Rectal smooth muscle tissue (tissue), 1 donor: ENCODE results near the gene OR52I1.

Experiments used
- H3K27ac ChIP-seq: one replicate; pipeline ENCODE4 v1.7.0; 2013; ENCODE audit warnings: low read depth, low read length, inconsistent platforms
- H3K27me3 ChIP-seq: one replicate; pipeline ENCODE4 v1.7.0; 2013; ENCODE audit warnings: low read length; ENCODE audit not compliant: control insufficient read depth, insufficient read depth
- H3K36me3 ChIP-seq: one replicate; pipeline ENCODE4 v1.7.0; 2013; ENCODE audit warnings: low read length; ENCODE audit not compliant: control insufficient read depth, insufficient read depth
- H3K4me1 ChIP-seq: one replicate; pipeline ENCODE4 v1.7.0; 2013; ENCODE audit warnings: low read length; ENCODE audit not compliant: control insufficient read depth, insufficient read depth
- H3K4me3 ChIP-seq: one replicate; pipeline ENCODE4 v1.7.0; 2013; ENCODE audit warnings: low read length
- H3K9ac ChIP-seq: one replicate; pipeline ENCODE4 v1.7.0; 2013; ENCODE audit warnings: low read length

Gene OR52I1

DNA sequence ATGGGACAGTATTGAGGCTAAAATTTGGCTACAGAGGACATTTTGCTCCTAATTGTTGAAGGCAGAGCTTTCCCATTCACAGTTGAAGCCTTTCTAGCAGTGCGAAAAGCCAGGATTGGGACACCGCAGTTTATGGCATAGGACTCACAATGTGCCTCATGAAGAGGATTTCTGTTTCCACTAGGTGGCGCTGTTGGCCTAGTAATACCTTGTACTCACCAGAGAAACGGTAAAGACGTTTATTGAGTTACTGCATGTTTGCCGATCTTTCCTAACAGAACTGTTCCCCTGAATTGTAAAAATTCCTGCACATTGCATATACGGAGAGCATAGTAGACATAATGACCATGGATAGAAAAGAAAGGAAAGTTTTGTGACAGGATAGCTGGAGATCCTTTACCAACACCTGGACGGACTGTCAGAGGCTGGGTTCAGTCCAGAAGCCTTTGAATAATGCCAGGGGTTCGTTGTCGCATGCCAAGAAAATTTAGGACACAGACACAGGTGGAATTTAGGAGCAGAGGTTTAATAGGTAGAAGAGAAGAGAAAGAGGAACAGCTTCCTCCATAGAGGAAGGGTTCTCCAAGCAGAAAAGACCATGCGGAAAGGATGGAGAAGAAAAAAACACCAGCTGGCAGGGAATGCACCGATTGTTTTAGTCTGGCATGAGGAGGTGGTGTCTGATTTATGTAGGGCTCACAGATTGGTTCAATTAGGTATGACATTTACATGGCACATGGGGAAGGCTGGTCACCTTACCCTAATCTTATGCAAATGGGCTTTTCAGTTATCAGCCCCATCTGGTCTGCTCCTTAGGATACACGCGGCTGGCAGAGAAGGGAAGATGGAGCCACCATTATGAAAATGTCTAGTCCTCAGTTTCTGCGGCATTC lies 32.6 kb downstream of the OR52I1 start:
- Histone ChIP-seq H3K4me1 (no peaks in the 10 kb centered on the region), H3K27ac (no peak overlapping the region), H3K36me3 (no peaks in the 10 kb centered on the region), H3K4me3 (no peak overlapping the region), H3K27me3 (no peaks in the 10 kb centered on the region), H3K9ac (no peak overlapping the region)

DNA sequence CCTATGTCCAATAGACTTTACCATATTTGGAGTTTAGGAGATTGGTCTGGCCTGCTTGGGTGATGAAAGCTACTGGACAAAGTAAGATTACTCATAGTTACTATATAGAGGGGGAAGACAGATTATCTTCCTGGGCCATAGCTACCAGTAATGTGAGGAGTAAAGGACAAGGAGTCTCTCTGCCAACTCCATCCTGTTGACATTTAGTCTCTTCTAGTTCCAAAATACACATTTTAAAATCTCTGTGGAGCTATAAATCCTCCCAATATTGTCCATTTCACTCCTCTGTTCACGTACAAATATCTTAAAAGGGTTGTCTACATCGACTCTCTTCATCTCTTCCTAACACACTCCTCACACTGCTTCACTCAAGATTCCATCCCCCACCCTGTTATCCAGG lies 42.3 kb downstream of the OR52I1 start:
- Histone ChIP-seq H3K9ac (no peak overlapping the region), H3K27ac (no peak overlapping the region), H3K27me3 (no peaks in the 10 kb centered on the region), H3K4me3 (no peak overlapping the region), H3K36me3 (no peaks in the 10 kb centered on the region), H3K4me1 (no peaks in the 10 kb centered on the region)

DNA sequence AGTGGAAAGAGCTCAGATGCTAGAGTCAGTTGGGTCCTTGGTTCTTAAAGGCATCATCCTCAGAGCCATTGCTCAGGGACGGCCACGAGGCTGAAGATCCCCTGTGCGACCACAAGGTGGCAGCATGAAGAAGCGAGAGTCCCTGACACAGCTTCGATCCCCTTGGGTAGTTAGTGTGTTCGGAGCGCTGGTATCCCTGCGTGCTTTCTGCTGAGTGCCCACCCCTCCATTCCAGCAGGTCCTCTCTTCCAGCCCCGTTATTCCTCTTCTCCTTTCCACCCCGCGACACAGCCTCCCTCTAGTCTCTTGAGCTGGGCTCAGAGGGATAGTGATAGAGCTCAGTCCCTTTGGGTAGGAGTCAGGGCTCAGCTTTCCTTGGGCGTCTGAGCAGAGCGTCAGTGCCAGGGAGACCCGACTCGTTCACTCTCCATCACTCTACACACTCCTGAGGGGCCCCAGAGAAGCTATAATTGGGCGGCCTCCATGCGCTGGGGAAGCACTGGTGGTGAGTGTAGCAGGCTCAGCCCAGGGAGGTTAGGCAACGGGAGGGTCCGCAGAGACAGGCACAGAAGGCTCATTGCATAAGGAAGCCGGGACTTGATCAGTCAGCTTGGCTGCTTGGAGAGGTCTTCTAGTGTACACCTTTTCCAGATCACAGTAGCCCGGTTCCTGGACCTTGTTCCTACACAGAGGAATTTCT lies 43.3 kb downstream of the OR52I1 start, which contains the start of gene OR51D1:
TSS of gene OR51D1 (plus strand) at position 516 of the 700 bp plus-strand sequence. CDS start 2,314 bp downstream, outside the sequence.
- H3K36me3 ChIP-seq = no peaks in the 10 kb centered on the region
- no peak within 1 kb of the TSS for H3K27ac ChIP-seq
- no peaks in the 10 kb centered on the region for H3K27me3 ChIP-seq
- H3K4me1 ChIP-seq = no peaks in the 10 kb centered on the region
- H3K9ac ChIP-seq = no peak within 1 kb of the TSS
- peak within 1 kb of the TSS; percentile 64 for H3K4me3 ChIP-seq

DNA sequence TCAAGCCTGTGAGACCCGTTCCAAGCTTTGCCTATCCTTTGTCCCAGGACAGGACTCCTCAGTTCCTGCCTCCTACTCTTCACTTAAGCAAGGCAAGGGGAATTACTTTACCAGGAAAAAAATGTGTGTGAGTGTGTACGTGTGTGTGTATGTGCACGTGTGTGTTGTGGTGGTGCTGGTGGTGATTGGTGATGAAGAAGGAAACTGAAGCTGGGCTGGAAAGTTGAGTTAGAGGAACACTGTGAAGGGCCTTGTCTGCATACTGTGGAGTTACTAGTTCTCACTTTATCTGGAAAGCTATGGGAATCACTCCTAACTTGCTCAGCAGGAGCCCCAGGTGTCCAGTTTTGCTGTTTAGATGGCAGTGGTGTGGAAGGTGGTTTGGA lies 43.8 kb downstream of the OR52I1 start:
- no peaks in the 10 kb centered on the region for H3K4me1 ChIP-seq
- no peak overlapping the region for H3K27ac ChIP-seq
- no peaks in the 10 kb centered on the region for H3K36me3 ChIP-seq
- no peak overlapping the region for H3K9ac ChIP-seq
- no peaks in the 10 kb centered on the region for H3K27me3 ChIP-seq
- no peak overlapping the region for H3K4me3 ChIP-seq

DNA sequence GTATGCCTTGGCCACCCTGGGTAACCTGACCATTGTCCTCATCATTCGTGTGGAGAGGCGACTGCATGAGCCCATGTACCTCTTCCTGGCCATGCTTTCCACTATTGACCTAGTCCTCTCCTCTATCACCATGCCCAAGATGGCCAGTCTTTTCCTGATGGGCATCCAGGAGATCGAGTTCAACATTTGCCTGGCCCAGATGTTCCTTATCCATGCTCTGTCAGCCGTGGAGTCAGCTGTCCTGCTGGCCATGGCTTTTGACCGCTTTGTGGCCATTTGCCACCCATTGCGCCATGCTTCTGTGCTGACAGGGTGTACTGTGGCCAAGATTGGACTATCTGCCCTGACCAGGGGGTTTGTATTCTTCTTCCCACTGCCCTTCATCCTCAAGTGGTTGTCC lies 46.1 kb downstream of the OR52I1 start:
- Histone ChIP-seq H3K27me3 (no peaks in the 10 kb centered on the region), H3K4me3 (no peak overlapping the region), H3K36me3 (no peaks in the 10 kb centered on the region), H3K9ac (no peak overlapping the region), H3K27ac (no peak overlapping the region), H3K4me1 (peaks cover 5% of the 10 kb centered on the region)

DNA sequence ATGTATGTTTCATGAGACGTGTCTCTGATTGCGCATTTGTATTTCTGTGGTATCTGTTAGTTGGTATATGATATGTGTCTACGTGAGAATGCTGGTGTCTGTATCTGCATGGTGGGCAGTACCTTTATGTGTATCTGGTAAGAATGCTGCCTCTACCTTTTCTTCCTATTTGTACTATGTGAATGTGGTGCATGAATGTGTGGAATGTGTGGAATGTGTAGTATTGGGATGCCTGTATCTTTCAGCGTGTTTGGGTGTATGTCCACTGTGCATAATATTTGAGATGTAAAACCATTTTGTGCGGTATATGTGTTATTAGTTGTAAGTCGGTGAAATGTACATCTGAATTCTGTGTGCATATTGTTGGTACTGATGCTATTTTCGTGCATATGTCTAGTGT lies 47.7 kb downstream of the OR52I1 start:
- H3K4me3 ChIP-seq = no peak overlapping the region
- no peaks in the 10 kb centered on the region for H3K27me3 ChIP-seq
- H3K4me1 ChIP-seq = peaks cover 14% of the 10 kb centered on the region
- no peak overlapping the region for H3K27ac ChIP-seq
- no peaks in the 10 kb centered on the region for H3K36me3 ChIP-seq
- H3K9ac ChIP-seq = no peak overlapping the region

DNA sequence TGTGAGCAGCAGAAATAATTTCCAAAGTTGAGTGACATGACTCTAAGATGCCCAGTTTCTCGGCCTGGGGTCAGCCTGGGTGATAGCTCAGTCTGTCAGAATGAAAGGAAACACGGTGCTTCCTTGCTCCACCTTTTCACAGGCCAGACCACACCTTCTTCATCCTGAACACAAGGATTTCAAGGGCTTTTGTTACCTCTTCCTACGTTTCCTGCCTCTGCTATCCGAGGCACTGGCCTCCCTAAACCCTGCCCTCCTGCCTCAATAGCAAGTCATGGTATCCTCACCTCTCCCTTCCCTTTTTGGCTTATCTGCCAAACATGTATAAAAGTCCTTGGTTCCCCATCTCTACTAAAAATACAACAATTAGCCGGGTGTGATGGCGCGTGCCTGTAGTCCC lies 48.2 kb downstream of the OR52I1 start:
- no peak overlapping the region for H3K4me3 ChIP-seq
- H3K27ac ChIP-seq = no peak overlapping the region
- no peaks in the 10 kb centered on the region for H3K27me3 ChIP-seq
- H3K4me1 ChIP-seq = peaks cover 16% of the 10 kb centered on the region
- H3K9ac ChIP-seq = no peak overlapping the region
- no peaks in the 10 kb centered on the region for H3K36me3 ChIP-seq

DNA sequence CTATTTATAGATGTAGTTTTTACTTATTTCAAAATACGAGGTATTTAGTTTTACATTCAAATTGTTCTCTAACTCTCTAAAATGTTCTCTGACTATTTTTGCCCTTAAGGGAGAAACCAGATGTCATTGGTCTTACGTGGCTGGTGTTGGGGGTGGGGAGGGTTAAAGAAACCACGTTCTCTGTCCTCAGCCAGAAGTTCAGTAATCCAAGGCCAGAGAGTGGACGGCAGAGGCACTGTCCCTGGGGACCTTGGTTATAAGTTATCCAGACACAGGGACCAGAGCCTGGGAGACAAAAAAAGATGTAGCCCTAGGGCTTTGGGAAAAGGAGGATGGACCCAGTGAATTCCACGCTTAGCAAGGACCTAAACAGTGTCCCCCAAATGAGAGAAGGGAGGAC lies 49.2 kb downstream of the OR52I1 start:
- H3K27me3 ChIP-seq = no peaks in the 10 kb centered on the region
- H3K36me3 ChIP-seq = no peaks in the 10 kb centered on the region
- no peak overlapping the region for H3K4me3 ChIP-seq
- H3K4me1 ChIP-seq = peaks cover 16% of the 10 kb centered on the region
- no peak overlapping the region for H3K27ac ChIP-seq
- H3K9ac ChIP-seq = no peak overlapping the region

DNA sequence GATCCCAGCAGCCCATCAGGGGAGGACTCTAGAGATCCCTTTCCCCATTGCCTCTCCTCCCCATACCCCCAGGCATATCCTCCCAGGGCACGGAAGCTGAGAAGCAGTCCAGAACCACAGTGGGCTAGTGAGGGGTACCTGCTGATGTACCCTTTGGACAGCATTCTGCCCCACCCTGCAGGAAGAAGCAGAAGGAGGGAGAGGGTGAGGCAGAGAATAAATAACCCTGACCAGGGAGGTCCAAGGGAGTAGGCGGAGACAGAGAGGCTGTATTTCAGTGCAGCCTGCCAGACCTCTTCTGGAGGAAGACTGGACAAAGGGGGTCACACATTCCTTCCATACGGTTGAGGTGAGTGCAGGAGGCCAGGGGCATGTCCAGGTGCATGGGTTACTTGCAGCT lies 49.8 kb downstream of the OR52I1 start, which contains the start of gene OR51E1:
TSS of gene OR51E1 (plus strand) at position 301 of the 400 bp plus-strand sequence. CDS start 8,545 bp downstream, outside the sequence.
- Histone ChIP-seq H3K27ac (no peak within 1 kb of the TSS), H3K4me1 (peaks cover 16% of the 10 kb centered on the region), H3K27me3 (no peaks in the 10 kb centered on the region), H3K36me3 (no peaks in the 10 kb centered on the region), H3K4me3 (peak within 1 kb of the TSS; percentile 25), H3K9ac (no peak within 1 kb of the TSS)

DNA sequence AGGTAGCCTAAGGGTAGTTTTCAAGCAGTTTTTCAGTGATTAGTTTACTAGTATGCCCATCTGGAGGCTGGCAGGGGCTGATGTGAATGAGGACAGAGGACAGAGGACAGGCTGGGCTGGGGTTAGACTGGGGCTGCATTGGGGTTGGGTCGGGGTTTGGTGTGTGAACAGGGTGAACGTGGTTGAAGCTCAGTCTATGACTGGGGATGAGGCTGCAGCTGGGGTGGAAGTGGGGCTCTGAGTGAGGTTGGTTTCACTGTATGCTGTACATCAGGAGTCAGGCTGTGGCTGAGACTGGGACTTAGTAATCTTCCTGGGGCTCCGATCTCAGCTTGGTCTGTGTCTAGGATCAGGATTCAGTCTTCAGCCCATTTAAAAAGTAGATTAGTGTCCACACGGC lies 50.4 kb downstream of the OR52I1 start:
- no peak overlapping the region for H3K9ac ChIP-seq
- H3K27me3 ChIP-seq = no peaks in the 10 kb centered on the region
- no peak overlapping the region for H3K27ac ChIP-seq
- no peaks in the 10 kb centered on the region for H3K36me3 ChIP-seq
- peak overlapping the region; percentile 25 for H3K4me3 ChIP-seq
- peaks cover 16% of the 10 kb centered on the region for H3K4me1 ChIP-seq
